ENCODE data around the gene TNNC1.

TNNC1 gene

DNA sequence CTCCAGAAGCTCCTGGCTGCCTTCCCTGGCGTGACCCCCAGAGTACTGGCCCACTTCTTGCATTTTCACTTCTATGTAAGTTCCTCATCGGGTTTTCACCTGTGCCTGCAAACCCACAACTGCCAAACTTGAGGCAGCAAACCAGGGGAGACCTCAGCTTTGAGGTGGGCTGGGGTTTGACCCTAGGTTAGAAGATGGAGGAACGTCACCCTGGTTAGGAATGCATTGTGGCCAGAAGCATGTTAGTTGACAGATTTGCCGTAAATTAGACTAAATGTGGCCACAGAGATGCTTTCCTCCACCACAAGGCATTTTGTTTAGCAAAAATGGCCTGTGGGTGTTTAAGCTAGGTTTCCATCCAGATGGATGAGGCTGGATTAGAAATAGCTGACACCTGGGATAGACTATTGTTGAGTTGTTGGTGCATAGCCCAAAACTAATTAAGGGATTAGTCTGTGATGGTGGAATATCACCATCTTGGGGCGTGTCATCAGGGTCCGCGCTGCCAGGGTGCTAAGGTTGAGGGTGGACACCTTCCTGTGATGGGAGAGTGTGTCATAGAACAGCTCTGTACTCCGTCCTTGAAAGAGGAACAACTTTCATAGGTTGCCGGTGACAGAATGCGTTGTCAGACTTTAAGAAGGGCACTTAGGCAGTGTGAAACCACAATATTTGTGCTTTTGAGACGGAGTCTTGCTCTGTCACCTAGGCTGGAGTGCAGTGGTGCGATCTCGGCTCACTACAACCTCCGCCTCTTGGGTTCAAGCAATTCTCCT lies 5.1 kb upstream of the TNNC1 start:
- DNase-seq (ENCODE audit: low spot score) = no peak

DNA sequence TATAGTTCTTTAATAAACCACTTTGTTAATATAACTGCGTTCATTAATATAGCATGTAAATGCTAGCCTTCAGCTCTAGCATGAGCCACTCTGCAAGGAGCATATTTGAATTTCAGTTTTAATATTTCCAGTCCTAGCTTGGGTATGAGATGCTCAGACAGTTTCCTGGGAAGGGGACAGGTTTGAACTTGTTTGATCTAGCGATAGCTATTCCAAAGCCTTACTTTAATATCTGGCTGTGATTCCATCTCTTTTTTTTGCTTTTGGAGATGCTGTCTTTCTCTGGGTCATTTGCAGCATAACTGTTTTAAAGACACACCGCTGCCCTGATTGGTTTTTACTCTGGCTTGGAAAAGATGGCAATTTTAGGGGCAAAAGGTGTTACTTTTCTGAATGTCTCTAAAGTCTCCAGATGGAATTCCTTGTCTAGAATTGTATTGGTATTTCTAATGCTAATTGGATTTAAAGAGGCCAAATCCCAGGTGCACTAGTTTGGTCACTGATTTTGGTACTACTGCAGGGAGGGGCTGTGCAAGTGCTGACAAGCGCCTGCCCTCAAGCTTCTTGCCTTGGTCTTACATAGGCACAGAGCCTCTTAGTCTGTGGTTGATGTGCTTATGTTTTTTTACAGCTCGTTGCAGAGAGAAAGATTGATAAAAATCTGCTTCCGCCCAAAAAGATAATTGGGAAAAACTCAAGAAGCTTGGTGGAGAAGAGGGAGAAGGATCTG lies 4.4 kb upstream of the TNNC1 start:
- no peak for DNase-seq (ENCODE audit: low spot score)

DNA sequence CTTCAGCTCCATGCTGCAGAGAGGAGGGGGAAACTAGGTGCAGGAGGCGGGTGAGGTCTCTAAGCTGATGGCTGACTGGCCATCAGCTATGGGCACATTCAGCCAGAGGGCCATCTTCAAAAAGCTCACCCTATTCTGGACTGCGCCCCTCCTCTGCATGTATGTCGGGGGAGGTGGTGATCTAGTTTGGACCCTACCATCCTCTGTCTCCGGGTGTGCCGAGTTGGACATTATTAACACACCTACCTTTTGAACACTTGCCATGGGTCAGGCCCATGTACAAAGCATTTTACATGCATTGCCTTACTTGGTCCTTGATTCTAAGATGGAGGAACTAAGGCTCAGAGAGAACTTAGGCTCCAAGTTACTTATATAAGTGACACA lies 3.0 kb upstream of the TNNC1 start:
- DNase-seq (ENCODE audit: low spot score) = no peak

DNA sequence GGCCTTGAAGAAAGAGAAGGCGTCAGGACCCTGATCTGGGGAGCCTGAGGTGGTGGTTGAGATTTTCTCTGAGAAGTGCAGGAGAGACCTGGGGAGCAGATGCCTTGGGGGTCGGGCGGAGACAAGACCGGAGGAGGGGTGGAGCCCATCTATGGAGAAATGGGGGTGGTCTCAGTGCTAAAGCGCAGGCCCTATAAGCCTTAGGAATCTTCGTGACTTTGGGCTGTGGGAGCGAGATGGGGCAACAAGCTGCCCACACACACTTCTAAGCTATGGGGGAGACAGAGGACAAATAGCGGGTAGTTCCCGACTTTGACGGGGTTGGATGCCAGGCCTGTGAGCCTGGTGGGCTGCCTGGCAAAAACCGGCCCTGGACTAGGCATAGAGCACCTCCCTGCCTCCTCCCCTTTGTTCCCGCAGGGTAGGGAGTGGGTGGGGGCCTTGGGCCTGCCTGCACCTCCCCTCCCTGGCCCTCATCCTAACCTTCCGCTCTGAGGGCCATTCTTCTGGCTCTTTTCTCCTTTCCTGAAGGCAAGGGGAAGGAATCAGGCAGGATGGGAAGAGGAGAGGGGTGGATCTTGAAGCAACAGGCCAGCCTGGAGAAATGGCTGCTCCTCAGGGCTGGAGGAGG lies 2.4 kb upstream of the TNNC1 start:
- peak; percentile 65 for DNase-seq (ENCODE audit: low spot score)

DNA sequence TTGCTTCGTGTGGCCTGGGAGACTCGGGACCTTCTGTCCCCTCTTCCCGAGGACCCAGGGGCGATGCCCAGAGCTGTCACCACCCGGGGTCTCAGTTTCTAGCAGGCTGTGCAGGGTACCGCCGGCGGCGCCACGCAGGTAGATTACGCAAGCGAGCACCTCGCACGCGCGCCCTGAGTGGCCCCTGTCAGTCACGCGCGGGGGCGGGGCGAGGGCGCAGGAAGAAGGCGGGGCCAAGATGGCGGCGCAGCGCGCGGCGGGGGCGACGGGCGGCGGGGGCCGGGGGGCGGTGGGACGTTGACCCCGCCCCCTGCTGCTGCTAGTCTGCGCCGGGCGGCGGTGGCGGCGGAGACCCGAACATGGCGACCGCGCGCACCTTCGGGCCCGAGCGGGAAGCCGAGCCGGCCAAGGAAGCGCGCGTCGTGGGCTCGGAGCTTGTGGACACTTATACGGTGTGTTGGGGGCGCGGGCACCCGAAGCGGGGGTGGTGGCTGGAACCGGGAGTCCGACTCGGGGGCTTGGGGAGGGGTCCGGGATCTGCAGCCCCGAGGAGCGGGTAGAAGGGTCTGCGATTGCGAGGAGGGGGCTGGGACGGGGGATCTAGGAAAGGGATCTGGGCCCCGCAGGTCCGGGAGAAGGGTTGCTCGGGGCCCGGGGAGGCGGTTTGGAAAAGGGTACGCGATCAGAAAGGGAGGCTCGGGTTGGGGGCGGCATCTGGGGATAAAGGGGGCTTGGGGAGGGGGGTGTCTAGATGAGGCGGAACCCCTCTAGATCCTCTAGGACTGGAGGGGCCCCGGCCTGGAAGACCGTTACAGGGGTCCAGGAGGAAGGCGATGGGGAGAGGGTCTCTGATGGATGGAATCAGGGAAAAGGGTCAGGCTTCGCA lies 1.7 kb upstream of the TNNC1 start, which contains the start of gene NISCH:
Gene NISCH (plus strand): TSS at position 322 of the 886 bp plus-strand sequence. CDS start 38 bp downstream, at position 360.
- DNase-seq (ENCODE audit: low spot score) = peak; percentile 98

DNA sequence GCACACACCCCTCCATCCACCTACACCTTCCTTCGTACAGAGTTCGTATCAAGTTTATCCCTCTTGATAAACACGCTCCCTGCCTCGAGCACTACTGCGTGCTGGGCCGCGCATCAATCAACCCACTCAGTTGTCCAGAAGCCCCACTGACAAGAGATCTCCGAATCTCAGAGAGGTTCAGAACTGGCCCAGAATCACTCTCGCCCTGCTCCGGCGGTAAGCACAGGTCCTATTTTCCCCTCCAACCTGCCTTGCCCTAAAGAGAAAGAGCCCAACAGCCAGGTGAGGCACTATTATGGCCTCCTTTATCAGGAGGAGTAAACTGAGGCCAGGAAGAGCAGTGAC lies 1.1 kb upstream of the TNNC1 start:
- no peak for DNase-seq (ENCODE audit: low spot score)

DNA sequence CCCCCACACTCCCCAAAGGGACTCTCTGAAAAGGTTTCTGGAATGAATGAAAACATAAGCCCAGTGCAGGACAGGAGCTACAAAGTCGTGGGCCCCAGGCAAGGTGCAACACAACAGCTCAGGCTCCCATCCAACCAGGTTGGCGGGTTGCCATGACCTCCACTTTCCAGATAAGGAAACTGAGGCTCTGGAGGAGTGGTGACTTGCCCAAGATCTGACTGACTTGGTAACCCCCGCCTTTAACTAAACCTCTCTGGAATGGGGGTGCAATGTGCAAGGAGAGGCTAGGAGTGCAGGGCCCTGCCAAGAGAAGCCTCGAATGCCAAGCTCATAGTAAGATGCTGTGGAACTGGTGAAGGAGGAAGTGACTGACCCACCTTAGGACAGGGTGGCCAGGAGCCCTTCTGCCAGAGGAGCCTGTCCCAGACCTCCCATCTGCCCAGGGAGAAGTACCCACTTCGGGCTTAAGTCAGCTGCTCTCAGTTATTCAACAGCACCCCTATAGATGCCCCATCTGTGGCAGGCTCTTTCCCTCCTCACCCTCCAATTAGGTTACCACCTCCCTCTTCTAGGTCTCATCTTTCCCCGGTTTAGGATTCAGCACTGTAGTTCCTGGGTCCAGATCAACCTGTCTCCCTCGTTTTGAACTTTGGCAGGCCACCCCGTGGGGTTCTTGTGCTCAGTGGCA lies 553 bp upstream of the TNNC1 start:
- no peak for DNase-seq (ENCODE audit: low spot score)

DNA sequence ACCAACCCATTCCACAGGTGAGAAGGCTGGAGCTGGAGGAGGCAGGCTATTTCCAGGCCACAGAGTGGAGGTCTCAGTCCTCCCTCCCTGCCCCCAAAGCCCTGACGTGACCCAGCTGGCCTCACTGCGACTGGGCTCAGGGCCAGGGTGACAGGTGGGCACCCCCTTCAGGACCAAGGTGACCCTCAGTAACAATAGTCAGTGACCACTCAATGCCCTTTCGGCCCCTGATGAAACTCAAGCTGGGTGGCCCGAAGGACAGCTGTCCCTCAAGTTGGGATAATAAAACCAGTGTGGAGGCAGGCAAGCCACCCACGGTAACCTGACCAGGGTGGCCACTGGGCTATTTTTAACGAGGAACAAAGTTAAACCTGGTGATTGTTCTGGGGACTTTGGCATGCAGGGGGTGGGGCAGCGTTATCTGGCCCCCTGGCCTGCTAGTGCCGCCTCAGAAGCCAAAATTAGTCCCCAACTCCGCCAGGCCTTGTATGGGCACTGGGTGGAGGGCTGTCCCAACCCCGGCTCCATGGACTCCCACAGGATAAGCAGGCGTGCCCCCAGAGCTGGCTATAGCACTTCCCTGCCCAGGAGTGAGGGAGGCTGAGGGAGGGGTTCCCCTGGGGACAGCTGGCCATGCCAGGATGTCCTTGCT lies 1.1 kb downstream of the TNNC1 start:
- no peak for DNase-seq (ENCODE audit: low spot score)

DNA sequence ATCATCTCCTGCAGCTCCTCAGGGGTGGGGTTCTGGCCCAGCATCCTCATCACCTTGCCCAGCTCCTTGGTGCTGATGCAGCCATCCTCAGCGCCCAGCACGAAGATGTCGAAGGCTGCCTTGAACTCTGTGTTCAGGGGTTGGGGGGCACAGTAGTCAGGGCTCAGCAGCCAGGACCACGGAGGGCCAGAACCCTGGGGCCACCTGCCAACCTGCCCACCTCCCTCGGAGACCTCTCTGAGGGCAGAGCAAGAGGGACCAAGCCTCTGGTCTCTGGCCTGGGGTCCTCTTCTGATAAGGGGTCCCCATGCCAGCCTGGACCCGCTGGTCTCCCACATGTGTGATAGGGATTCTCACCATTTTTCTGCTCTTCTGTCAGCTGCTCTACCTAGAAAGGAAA lies 1.7 kb downstream of the TNNC1 start:
- no peak for DNase-seq (ENCODE audit: low spot score)

DNA sequence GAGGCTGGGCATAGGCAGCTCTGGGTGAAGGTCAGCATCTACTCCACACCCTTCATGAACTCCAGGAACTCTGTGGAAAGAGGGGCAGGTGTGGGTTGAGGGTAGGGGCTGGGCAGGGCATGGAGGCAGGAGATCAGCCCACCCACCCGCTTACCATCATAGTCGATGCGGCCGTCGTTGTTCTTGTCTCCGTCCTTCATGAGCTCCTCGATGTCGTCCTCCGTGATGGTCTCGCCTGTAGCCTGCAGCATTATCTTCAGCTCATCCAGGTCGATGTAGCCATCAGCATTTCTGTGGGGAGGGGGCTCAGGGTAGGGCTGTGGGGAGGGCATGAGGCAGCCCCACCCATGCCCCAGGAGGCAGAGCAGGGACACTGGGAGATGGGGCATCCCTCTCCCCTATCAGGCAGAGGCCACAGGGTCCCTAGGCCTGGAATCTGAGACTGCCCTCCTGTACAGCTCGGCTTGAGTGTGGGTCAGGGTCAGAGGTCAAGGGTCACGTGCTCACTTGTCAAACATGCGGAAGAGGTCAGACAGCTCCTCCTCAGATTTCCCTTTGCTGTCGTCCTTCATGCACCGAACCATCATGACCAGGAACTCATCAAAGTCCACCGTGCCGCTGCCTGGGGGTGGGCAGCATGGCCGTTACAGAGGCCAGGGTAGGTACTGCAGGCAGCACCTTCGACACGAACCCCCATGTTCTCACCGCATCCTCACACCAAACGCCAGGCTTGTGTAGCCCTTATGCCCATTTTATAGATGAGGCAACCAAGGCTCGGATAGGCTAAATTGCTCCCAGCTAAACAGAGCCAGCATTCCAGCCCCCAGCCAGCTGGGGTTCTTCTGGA lies 2.4 kb downstream of the TNNC1 start:
- no peak for DNase-seq (ENCODE audit: low spot score)

DNA sequence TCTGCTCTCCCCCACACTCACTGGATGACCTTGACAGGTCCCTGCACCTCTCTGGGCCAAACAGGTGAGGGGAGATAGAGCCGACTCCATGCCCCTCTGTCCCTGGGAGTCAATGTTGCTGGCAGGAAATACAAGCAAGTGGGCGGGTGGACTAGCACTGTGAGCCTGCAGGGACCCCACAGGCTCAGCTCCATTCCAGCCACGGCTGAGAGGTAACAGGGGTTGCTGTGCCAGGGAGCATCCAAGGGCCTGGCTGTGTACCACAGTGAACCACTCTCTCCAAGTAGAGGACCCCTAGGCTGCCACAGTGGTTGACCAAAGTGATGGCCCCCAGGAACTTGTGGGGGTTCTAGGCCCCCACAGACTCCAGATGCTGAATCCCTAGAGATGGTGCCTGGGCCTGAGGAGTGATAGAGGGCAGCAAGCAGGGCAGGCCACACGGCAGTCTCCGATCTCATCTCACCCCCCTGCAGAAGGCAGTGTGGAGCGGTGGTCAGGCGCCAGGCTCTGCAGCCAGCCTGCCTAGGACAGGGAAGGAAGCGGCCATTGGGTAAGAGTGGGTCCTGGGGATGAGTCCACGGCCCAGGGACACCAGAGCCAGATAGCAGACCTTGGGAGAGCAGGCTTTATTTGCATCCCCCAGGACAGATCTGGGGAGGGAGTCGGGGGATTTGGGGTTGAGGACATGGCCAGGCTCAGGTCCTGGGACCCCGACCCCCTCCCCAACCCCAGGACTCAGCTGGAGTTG lies 3.2 kb downstream of the TNNC1 start:
- no peak for DNase-seq (ENCODE audit: low spot score)

DNA sequence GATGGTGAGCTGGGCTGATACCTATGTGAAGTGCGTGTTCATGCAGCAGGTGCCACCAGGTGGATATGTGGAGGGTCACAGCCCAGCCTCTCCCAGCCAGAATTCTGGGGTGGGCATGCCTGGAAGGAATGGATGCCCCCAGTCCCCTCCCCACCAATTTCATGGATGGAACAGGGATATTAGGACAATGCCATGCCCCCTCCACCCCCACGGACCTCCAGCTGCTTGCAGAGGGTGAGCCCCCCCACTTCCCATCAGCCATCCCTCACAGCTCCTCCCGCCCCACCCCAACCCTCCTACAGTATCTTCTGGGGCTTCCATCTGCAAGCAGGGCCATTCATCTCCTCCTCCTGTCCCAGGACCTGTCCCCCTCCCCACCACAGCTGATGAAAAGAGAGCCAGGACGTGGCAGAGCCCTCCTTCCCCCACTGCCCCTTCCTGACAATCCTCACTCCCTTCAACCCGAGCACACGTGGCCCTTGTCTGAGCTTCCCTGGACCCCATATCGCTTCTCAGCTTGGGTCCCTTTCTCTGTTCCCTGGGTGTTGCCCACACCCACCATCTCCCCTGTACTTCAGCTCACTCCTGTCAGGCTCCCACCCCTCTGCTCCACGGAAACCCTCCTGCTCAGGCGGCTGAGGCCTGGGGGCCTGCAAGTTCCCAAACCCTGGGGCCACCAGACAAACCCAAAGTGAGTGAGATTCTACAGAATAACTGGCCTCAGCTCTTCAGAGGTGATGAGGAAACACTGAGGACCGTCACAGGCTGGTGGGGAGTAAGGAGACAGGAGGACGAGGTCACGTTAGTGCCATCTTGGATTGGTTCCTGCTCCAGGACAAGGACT lies 6.1 kb downstream of the TNNC1 start:
- no peak for DNase-seq (ENCODE audit: low spot score)

DNA sequence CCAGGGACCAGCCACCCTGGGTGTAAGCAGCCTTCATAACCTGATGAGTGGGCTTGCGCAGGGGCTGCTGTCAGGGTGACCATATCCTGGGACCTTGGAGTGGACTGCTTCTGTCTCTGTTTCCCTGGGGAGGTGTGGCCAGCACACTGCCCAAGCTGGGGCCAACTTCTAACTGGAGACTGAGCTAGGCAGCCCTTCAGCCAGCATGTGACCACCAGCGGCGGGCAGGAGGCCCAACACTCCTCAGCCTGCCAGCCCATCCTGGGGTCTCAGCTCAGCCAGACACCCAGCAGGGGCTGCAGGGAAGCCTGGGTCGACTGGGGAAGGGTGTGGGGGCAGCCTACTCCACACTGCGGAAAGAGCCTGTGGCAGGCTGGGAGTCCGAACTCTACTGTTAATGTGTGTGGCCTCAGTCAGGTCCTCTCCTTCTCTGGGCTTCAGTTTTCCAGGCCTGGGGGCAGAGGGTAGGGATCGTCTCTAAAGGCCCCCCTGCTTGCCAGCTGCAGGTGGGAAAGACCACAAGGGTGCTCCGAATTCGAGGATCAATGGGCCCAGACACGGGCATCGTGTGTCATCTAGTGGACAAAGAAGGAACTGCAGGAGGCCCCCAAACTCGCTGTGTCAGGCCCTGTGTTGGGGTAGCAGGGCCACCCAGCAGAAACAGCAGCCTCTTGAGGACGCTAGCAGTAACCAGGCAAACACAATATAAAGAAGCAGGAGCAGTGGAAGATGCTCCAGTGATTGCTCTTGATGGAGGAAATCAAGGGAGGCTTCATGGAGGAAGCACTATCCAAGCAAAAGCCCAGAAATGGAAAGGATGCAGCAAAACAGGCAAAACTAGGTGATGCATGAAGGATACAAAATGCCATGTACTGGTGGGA lies 7.0 kb downstream of the TNNC1 start:
- DNase-seq (ENCODE audit: low spot score) = peak; percentile 79

DNA sequence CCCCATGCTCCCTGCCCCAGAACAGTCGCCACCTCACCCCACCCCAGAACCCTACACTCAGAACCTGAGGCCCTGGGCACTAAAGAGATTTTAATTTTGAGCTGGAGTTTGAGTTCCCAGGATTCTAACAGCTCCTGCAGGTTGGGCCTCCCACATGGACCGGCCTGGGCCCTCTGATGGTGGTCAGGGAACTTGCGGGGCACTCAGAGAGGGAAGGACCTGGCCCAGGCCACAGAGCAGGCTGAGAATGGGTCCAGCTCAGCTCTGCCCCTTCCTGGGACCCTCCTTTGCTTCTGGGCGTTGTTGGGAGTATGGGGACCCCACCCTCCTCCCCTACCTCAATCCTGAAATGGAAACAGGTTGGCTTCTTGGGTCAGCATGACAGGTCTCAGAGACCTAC lies 7.8 kb downstream of the TNNC1 start:
- no peak for DNase-seq (ENCODE audit: low spot score)

DNA sequence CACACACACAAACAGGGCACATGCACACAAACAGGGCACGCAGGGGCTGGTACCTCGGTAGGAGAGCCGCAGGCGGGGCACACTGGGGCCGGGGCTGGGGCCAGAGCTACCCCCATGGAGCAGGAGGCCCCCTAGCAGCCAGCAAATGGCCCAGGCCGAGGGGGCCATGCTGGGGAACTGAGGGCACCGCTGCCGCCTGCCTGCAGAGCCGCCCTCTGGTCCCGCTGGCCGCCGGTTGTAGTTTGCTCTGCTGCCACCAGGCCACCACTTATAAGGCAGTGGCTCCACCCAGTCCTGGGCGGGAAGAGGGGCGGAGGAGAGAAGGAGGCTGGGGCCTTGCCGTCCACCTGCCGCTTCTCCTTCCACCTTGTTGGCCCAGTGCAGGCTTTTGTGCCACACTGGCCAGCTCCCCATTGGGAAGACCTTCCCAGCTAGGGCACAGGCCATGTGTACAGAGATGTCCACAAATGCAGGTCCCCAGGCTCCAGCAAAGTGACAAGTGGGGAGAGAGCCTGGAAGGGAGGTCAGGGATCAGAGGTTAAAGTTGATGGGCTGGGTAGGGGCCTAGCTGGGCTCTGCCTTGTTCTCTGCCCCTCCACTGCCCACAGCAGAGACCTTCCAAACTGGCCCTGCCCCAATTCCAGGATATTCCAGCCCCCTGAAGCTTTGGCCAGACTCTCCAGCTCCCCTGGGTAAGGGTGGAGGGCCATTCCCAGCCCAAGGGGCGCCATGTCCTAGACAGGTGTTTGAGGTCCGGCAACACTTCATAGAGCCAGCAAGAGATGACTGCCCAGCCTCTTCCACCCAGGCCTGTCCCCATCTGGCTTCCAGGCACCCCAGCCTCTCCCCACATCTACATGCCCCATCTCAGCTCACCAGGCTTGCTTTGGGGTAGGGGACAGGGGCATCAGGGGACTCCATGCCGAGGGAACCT lies 8.7 kb downstream of the TNNC1 start, which contains the start of gene SEMA3G:
Gene SEMA3G (minus strand): TSS at position 244 of the 934 bp plus-strand sequence. CDS start 76 bp downstream, at position 168.
- DNase-seq (ENCODE audit: low spot score) = peak; percentile 92
